ENCODE results near the gene CRAMP1. TPM values are rescaled to one million over a fixed set of nuclear protein-coding genes. Genes with fewer than 3 reads are reported as not detected.

Gene CRAMP1
- polyA plus RNA-seq, 1 of the 3 experiments (the other 2 are of a cell fraction) = 9.5 TPM

GRCh38 chr16:1708768-1709180, 96.6 kb downstream of the CRAMP1 start:
- Histone ChIP-seq H3K9me3 (no peaks in the 10 kb centered on the region), H2AFZ (ENCODE audit: low read depth) (no peak overlapping the region), H3K9ac (no peak overlapping the region), H3K4me3 (ENCODE audit: low read depth in 2 of 2, low read length in 1 of 2) (no peak overlapping the region), H3K4me1 (ENCODE audit: control insufficient read depth in 1 of 2, insufficient read depth in 2 of 2, low read depth in 1 of 2, low read length in 1 of 2) (peaks cover 13 to 22% of the 10 kb centered on the region in 2 experiments; a peak in 3 of 4 replicates), H3K4me2 (peak overlapping the region; percentile 97), H4K20me1 (ENCODE audit: insufficient read depth) (peaks cover 61% of the 10 kb centered on the region), H3K79me2 (ENCODE audit: insufficient read depth) (peaks cover 87% of the 10 kb centered on the region), H3F3A (replicated peaks; ENCODE audit: insufficient read depth) (peaks cover 12% of the 10 kb centered on the region), H3K27me3 (ENCODE audit: insufficient read depth) (no peaks in the 10 kb centered on the region), H3K27ac (ENCODE audit: low read depth in 2 of 2, low read length in 1 of 2) (no peak overlapping the region), H3K36me3 (replicated peaks in 1 of 2; ENCODE audit: control insufficient read depth in 1 of 2, insufficient read depth in 2 of 2, low read length in 1 of 2) (peaks cover 0 to 4% of the 10 kb centered on the region in 2 experiments), H3K9me2 (no peaks in the 10 kb centered on the region)
- TF ChIP-seq TAF1 (IDR thresholded peaks at IDR 0.05; ENCODE audit: borderline replicate concordance, low read depth, low read length) (peak; percentile 57; the same call in 1 of the 2 replicates), SIN3A (IDR thresholded peaks at IDR 0.05; ENCODE audit: borderline replicate concordance, low read depth, low read length) (0 out of 2 replicates have a peak, but pooled peaks have one; percentile 47), JUND (IDR thresholded peaks at IDR 0.05) (no peak), EZH2phosphoT487 (IDR thresholded peaks at IDR 0.05; ENCODE audit: borderline replicate concordance, low read depth) (no peak)
- CTCF ChIA-PET = interaction anchor here (1.0 kb wide), 1 partner anchor 74 kb away, joined by 4 read pairs; the partner anchor contains the start of genes NUBP2 and SPSB3
- WGBS (ENCODE audit: low lambda C conversion rate) = 89% methylated on average over 13 of the region's 13 CpGs
- POLR2A ChIA-PET = interaction anchor here (0.6 kb wide), 1 partner anchor 216 kb away, joined by 3 read pairs; the partner anchor contains the start of gene TELO2
- DNase-seq = no peak

- Histone ChIP-seq H2AFZ (ENCODE audit: low read depth) (no peak overlapping the region), H3K4me1 (ENCODE audit: control insufficient read depth in 1 of 2, insufficient read depth in 2 of 2, low read depth in 1 of 2, low read length in 1 of 2) (peaks cover 13 to 22% of the 10 kb centered on the region in 2 experiments; a peak in 3 of 4 replicates), H4K20me1 (ENCODE audit: insufficient read depth) (peaks cover 67% of the 10 kb centered on the region), H3F3A (replicated peaks; ENCODE audit: insufficient read depth) (peaks cover 12% of the 10 kb centered on the region), H3K9ac (no peak overlapping the region), H3K4me3 (ENCODE audit: low read depth in 2 of 2, low read length in 1 of 2) (no peak overlapping the region), H3K9me2 (no peaks in the 10 kb centered on the region), H3K79me2 (ENCODE audit: insufficient read depth) (peaks cover 89% of the 10 kb centered on the region), H3K36me3 (replicated peaks in 1 of 2; ENCODE audit: control insufficient read depth in 1 of 2, insufficient read depth in 2 of 2, low read length in 1 of 2) (peaks cover 0 to 4% of the 10 kb centered on the region in 2 experiments), H3K9me3 (no peaks in the 10 kb centered on the region), H3K27me3 (ENCODE audit: insufficient read depth) (no peaks in the 10 kb centered on the region), H3K4me2 (peak overlapping the region; percentile 97), H3K27ac (ENCODE audit: low read depth in 2 of 2, low read length in 1 of 2) (no peak overlapping the region; a peak in 1 of 4 replicates)
- WGBS (ENCODE audit: low lambda C conversion rate) = 96% methylated on average over 12 of the region's 15 CpGs
- no peak for TF ChIP-seq MAX (IDR thresholded peaks at IDR 0.05; ENCODE audit: low read depth)
- no peak for TF ChIP-seq FOXM1 (IDR thresholded peaks at IDR 0.05; ENCODE audit: low read depth)
- no peak for TF ChIP-seq USF1 (IDR thresholded peaks at IDR 0.05; ENCODE audit: borderline replicate concordance, low read depth)
- no peak for TF ChIP-seq EP300 (IDR thresholded peaks at IDR 0.05; ENCODE audit: borderline replicate concordance in 1 of 2, low read depth in 1 of 2, low read length in 1 of 2)
- TF ChIP-seq, protein P1, sequence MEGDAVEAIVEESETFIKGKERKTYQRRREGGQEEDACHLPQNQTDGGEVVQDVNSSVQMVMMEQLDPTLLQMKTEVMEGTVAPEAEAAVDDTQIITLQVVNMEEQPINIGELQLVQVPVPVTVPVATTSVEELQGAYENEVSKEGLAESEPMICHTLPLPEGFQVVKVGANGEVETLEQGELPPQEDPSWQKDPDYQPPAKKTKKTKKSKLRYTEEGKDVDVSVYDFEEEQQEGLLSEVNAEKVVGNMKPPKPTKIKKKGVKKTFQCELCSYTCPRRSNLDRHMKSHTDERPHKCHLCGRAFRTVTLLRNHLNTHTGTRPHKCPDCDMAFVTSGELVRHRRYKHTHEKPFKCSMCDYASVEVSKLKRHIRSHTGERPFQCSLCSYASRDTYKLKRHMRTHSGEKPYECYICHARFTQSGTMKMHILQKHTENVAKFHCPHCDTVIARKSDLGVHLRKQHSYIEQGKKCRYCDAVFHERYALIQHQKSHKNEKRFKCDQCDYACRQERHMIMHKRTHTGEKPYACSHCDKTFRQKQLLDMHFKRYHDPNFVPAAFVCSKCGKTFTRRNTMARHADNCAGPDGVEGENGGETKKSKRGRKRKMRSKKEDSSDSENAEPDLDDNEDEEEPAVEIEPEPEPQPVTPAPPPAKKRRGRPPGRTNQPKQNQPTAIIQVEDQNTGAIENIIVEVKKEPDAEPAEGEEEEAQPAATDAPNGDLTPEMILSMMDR (IDR thresholded peaks at IDR 0.05) = no peak
- no peak for TF ChIP-seq NFIC (IDR thresholded peaks at IDR 0.05; ENCODE audit: borderline replicate concordance)
- no peak for TF ChIP-seq GATA2 (CRISPR knock-in tag; IDR thresholded peaks at IDR 0.05)
- TF ChIP-seq NRF1 (IDR thresholded peaks at IDR 0.05; ENCODE audit: low read depth, low read length) = no peak
- TF ChIP-seq SMC3 (IDR thresholded peaks at IDR 0.05; ENCODE audit: low read depth, low read length) = no peak
- DNase-seq = no peak
- ChIA-PET CTCF (no interaction called here), POLR2A (no interaction called here)
These were observed 97.2 kb downstream of the CRAMP1 start for GRCh38 chr16:1709356-1709755.

Measured in SK-N-SH (cell line).